ENCODE results near the gene CHCHD6.

Gene CHCHD6

GRCh38 chr3:126957776-126958637 is 254.0 kb downstream of the CHCHD6 start:
- DNase-seq = no peak

GRCh38 chr3:126958638-126959085 is 254.6 kb downstream of the CHCHD6 start:
- no peak for DNase-seq

DNA sequence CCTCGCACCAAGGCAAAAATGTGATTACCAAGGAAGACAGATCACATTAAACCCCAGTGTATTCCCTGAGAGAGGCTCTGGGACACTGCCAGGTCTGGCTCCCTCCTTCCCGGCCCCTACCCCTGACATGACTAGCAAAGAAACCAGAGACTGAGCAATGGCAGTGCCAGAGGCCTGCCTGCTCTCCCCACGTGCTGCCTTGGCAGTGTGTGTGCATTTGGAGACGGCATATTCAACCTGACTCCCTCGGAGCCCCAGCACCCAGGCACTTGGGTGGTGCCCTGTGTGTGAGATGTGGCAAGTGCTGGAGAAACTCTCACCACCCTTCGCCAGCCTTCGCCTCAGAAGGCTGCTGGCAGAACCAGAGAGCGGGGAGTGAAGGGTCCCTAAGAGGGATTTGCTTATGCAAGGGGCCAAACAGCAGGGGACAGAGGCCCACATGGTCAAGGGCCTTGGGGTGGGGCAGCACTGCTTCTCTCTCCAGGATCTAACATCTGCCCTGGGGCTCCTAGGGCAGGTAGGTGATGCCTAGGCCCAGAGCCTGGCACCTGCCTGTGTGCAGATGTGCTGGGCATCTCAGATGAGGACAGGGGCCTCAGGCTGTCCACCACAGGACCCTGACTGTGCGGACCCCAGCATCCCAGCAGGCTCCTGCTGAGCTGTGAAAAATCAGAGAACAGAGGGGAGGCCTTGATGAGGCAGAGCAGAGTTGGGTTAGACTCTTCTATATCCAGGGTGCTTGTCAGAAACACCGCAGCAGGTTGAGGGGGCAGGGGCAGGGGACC is 255.3 kb downstream of the CHCHD6 start:
- no peak for DNase-seq

- peak in 26 of 56 donors; percentile 9 to 67 (median 32) for DNase-seq
Measured at GRCh38 chr3:126959921-126960603, 256.0 kb downstream of the CHCHD6 start.

GRCh38 chr3:126960604-126960995 is 256.6 kb downstream of the CHCHD6 start:
- DNase-seq = peak in 8 of 56 donors; percentile 23 to 67 (median 36)

DNA sequence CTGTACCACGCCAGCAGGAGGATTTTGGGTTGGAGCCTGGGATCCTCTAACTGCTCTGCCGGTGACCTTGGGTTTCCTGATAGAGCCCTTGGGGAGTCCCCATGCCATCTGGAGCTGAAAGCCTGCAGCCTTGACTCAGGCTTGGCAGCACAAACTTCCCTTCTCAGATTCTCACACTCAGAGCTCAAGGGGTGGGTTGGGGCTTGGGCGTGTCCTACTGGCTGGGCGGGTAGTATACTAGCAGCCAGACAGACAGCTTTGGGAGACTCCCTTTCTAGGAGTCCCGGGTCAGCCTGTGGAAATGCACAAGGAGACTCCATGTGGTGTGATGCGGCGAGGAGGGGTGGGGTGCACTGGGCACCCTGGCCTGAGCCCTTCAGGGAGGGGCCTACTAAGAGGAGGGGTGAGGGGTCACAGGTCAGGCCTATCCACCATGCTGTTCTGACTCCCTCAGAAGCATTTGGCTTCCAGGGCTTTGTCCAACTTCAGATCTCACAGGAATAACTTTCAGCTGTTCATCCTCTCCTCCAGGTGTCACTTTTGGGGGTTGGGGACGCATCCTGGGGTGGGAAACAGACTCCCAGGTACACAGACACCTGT is 257.3 kb downstream of the CHCHD6 start:
- DNase-seq = no peak

DNA sequence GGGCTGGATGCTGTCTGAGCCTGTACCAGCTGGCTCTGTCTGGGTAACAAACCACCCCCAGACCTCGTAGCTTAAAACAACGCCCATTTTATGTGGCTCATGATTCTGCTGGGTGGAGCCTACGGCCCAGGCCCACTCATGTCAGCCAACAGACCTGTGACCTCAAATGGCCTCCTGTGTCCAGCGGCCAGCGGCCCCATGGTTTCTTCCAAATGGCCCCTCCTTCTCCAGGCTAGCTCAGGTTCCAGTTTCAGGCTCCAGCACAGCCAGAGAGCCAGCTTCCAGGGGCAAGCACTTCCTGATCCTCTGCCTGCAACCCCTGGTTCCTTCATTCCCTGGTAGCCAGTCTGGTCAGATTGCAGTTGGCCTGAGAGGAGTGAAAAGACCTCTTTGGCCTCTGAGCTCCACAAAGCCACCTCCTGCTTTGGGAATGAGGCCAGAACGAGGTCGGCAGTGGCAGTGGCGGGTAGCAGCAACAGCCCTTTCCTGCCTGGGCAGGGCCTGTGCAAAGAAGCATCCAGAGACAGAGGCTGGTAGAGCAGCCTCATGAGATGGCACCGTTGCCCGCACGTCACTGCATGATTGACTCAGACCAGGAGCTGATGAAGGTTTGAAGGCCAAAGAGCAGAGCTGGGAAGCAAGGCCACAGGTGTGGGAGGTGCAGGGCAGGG is 257.9 kb downstream of the CHCHD6 start:
- no peak for DNase-seq

GRCh38 chr3:126962756-126963155 is 258.7 kb downstream of the CHCHD6 start:
- DNase-seq = no peak

GRCh38 chr3:126963261-126964190 is 259.5 kb downstream of the CHCHD6 start:
- no peak for DNase-seq

DNA sequence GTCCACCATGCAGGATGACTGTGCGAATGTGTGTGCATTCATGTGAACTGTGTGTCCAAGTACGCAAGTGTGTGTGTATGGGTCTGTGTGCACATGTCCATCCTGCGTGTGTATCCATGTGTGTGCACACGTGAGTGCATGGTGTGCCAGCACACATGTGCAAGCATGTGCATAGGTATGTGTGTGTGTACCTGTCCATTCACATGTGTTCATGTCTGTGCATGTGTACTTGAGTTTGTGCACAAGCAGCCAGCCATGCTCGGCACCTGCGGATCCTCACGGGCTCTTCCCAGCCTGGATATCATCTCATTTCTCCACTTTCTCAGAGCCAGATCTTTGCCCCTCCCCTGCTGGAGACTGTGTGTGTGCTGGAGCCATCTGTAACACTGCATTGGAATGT is 260.2 kb downstream of the CHCHD6 start:
- no peak for DNase-seq

- DNase-seq = no peak
Measured at GRCh38 chr3:126964950-126965349, 260.9 kb downstream of the CHCHD6 start.

DNA sequence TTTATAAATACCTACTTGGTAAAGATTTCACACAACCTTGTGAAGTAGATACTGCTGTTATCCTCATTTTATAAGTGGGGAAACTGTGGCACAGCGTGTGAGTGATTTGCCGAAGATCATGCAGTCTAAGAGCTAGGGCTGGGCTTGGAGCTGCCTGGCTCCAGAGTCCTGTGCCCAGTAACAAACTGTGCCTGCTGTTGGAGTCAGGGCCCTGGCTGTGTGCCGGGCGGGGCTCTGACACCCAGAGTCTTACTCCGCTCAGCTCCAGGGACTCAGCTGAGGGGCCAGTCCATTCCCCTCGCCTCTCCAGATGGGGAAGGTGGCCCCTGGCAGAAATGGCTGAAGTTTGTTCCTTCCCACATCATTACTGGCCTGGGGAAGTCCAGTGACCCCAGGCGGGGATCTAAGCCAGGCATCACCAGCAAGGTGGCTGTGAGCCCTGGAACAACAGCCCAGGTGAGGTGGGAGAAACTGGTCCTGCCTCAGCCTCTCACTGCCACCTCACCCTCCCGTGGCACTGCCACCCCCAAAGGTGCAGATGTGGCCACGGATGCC is 261.6 kb downstream of the CHCHD6 start:
- no peak for DNase-seq

DNA sequence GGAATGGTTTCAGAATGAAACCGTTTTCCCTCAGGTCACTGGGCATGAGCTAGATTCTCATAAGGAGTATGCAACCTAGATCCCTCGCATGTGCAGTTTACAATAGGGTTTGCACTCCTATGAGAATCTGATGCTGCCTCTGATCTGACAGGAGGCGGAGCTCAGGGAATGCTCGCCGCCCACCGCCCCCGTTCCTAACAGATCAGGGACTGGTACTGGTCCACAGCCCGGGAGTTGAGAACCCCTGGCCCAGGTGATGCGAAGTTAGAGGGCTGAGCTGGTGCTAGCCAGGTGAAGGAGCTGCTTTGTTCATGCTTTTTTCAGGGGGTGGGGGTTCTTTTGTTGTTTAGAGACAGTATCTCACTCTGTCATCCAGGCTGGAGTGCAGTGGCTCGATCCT is 263.3 kb downstream of the CHCHD6 start:
- no peak for DNase-seq

- no peak for DNase-seq
Measured at GRCh38 chr3:126968391-126969390, 264.7 kb downstream of the CHCHD6 start.

DNA sequence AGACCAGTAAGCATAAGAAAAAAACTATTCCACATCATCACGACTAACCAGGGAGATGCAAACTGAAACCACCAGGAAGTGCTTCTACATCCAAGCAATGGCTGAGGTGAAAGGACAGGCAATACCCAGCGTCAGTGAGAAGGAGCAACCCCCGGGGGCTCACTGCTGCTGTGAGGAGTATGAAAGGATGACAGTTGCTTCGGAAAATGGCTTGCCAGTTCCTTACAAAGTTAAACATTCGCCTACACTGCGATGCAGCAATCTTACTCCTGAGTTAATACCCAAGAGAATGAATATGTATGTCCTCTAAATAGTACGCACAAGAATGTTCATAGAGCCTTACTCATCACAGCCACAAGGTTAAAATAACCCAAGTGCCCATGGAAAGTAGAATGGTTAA is 265.5 kb downstream of the CHCHD6 start:
- DNase-seq = peak in 6 of 56 donors; percentile 5 to 31 (median 11)

DNA sequence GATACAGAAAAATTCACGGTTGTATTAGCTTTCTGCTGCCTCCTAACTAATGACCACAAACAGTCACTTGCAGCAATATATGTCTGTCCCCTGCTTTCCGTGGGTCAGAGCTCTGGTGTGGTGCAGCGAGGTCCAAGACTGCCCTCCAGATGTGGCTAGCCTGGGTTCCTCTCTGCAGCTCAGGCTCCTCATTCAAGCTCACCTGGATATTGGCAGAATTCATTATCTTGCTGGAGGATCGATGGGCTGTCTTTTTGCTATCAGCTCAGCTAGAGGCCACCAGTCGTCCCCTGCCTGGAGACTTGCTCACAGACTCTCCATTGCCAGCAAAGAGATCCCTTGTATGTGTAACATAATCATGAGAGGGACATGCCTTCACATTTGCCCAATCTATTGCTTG is 266.1 kb downstream of the CHCHD6 start:
- DNase-seq = no peak

DNA sequence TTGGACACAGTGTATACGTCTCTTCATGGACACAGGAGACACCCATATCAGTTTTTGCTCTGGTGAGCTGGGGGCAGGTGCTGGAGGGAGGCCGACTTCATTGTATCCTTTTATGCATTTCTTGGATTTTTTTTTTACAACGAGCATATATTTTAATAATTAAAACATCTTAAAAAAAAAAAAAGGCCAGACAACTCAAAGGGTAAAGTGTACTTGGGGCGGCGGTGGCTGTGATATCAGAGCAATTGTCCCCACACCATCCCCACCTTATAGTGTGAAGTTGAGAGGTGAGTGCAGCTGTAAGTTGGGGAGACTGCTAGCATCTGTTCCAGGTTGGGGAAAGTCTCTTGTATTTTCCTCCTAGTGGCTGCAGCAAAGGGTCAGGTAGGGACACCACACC is 266.9 kb downstream of the CHCHD6 start:
- no peak for DNase-seq

DNA sequence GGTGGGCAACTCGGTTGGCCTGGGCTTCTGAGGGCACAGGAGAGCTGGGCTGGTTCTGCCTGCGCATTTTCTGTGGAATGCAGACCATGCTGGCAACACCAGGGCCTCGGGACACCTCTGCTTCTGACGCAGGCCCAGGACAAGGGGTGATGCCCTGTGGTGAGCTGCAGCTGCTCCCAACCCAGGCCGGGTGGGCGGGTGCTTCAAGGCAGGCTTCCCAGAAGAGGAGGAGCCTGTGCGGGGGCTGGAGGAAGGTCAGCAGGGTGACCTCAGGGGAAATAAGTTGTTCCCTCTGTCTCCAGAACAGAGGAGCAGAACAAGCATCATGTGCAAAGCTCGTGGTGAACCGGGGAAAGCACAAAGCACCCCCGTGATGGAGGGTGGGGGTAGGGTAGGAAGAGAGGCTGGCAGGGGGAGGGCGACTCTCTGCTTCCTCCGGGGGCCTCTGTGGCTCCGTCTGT is 267.9 kb downstream of the CHCHD6 start:
- DNase-seq = peak in 21 of 56 donors; percentile 7 to 61 (median 30)

Measured in nucleus accumbens (tissue), 56 donors.